Measurements from ENCODE around the gene MAPRE2. TPM values are rescaled to one million over a fixed set of nuclear protein-coding genes. Genes with fewer than 3 reads are reported as not detected.

The MAPRE2 gene
- total RNA-seq, 1 experiment from 2014 or later = 16.4 TPM

DNA sequence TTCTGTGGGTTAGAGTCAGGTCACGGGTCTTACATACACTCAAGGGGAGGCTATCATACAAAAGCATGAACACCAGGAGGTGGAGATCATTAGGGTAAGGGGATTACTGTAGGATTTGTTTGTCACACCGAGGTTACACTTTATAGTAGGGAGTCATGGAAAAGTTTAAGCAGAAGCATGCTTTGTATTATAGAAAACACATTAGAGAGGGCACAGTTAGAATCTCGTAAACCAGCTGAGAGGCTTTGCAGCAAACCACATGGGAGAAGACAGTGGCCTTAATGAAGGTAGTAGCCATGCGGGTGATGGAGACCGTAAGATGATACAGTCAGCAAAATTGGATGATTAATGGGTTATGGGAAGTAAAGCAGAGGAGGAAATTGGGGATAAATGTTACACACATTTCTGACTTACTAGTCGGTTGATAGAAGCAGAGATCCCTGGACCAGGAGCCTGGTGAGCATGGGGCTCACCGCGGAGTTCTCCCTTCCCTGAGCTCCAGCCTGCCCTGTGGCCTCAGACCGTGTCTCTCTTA is 75.6 kb downstream of the MAPRE2 start:
- Histone ChIP-seq H3K4me1 (ENCODE audit: insufficient read depth, low read length, poor library complexity, severe bottlenecking) (no peaks in the 10 kb centered on the region), H3K27ac (ENCODE audit: low read depth, low read length, poor library complexity, severe bottlenecking) (no peak overlapping the region), H3K36me3 (ENCODE audit: insufficient read depth, low read length, poor library complexity, severe bottlenecking) (no peaks in the 10 kb centered on the region), H3K4me3 (ENCODE audit: low read depth, low read length, poor library complexity, severe bottlenecking) (no peak overlapping the region), H3K27me3 (replicated peaks; ENCODE audit: insufficient read depth, low read depth, low read length, poor library complexity) (no peaks in the 10 kb centered on the region), H3K9me3 (ENCODE audit: low read depth, low read length, poor library complexity, severe bottlenecking) (no peaks in the 10 kb centered on the region)
- BruUV-seq (replicated peaks) = no TSS peak
- ChIA-PET POLR2A (ENCODE audit: low non-redundant PET) (no interaction called here), CTCF (no interaction called here)
- no peak for DNase-seq (ENCODE audit: low spot score)
- TF ChIP-seq, protein P1, sequence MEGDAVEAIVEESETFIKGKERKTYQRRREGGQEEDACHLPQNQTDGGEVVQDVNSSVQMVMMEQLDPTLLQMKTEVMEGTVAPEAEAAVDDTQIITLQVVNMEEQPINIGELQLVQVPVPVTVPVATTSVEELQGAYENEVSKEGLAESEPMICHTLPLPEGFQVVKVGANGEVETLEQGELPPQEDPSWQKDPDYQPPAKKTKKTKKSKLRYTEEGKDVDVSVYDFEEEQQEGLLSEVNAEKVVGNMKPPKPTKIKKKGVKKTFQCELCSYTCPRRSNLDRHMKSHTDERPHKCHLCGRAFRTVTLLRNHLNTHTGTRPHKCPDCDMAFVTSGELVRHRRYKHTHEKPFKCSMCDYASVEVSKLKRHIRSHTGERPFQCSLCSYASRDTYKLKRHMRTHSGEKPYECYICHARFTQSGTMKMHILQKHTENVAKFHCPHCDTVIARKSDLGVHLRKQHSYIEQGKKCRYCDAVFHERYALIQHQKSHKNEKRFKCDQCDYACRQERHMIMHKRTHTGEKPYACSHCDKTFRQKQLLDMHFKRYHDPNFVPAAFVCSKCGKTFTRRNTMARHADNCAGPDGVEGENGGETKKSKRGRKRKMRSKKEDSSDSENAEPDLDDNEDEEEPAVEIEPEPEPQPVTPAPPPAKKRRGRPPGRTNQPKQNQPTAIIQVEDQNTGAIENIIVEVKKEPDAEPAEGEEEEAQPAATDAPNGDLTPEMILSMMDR (conservative IDR thresholded peaks at IDR 0.05; ENCODE audit: low read depth, low read length) = no peak
- TF ChIP-seq EZH2 (IDR thresholded peaks at IDR 0.05; ENCODE audit: borderline replicate concordance, low read depth, low read length, poor library complexity, severe bottlenecking) = no peak
- intact Hi-C loops (cut with micrococcal nuclease; ENCODE audit: unreplicated experiment) = no loop called here

DNA sequence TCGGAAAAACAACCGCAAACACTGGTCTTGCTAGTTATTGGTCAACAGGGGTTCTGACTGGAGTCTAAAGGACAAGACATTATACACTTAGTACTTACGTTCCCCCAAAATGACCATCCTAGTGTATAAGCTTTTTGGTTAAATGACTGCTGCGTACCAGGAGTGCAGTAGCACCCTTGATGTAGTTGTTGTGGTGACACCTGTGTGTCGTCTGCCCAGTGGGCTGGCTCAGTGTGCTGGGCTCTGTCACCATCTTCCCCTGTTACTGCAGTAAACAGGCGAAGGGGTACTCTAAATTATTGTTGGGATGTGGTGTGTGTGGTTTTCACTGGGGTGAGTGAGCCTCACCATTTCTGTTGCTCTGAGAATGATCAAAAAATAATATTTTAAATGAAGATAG is 76.2 kb downstream of the MAPRE2 start:
- BruUV-seq (replicated peaks) = no TSS peak
- CTCF ChIA-PET = no interaction called here
- Histone ChIP-seq H3K9me3 (ENCODE audit: low read depth, low read length, poor library complexity, severe bottlenecking) (no peaks in the 10 kb centered on the region), H3K27ac (ENCODE audit: low read depth, low read length, poor library complexity, severe bottlenecking) (no peak overlapping the region), H3K27me3 (replicated peaks; ENCODE audit: insufficient read depth, low read depth, low read length, poor library complexity) (no peaks in the 10 kb centered on the region), H3K4me3 (ENCODE audit: low read depth, low read length, poor library complexity, severe bottlenecking) (no peak overlapping the region), H3K36me3 (ENCODE audit: insufficient read depth, low read length, poor library complexity, severe bottlenecking) (no peaks in the 10 kb centered on the region), H3K4me1 (ENCODE audit: insufficient read depth, low read length, poor library complexity, severe bottlenecking) (no peaks in the 10 kb centered on the region)
- POLR2A ChIA-PET (ENCODE audit: low non-redundant PET) = no interaction called here
- intact Hi-C loops (cut with micrococcal nuclease; ENCODE audit: unreplicated experiment) = no loop called here
- TF ChIP-seq, protein P1 (conservative IDR thresholded peaks at IDR 0.05; ENCODE audit: low read depth, low read length) = no peak
- TF ChIP-seq EZH2 (IDR thresholded peaks at IDR 0.05; ENCODE audit: borderline replicate concordance, low read depth, low read length, poor library complexity, severe bottlenecking) = no peak
- no peak for DNase-seq (ENCODE audit: low spot score)

DNA sequence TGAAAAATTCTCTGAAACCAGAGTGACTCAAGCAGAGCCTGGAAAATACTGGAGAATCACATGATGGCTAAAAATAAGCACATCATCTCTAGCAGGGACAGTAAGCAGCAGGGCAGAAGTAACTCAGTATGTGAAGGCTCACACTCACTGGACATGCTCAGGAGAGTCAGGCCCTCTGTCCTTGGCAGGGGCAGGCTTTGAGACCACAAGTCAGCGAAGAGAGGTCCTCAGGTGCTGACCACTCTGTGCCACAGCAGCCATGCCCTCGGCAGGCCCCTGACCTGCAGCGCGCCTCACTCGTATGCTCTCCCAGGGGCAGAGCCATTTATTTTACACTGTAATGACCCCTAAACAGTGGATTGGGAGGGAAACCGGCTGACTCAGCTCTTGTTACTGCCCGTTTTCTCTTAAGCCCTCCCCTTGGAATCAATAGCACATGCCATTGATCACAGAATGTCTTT is 76.8 kb downstream of the MAPRE2 start:
- no peak overlapping the region for H3K4me3 ChIP-seq (ENCODE audit: low read depth, low read length, poor library complexity, severe bottlenecking)

More for the DNA sequence above, 76.8 kb downstream of the MAPRE2 start:
- TF ChIP-seq, protein P1 (conservative IDR thresholded peaks at IDR 0.05; ENCODE audit: low read depth, low read length) = no peak
- TF ChIP-seq EZH2 (IDR thresholded peaks at IDR 0.05; ENCODE audit: borderline replicate concordance, low read depth, low read length, poor library complexity, severe bottlenecking) = no peak
- no TSS peak for BruUV-seq (replicated peaks)
- ChIA-PET POLR2A (ENCODE audit: low non-redundant PET) (no interaction called here), CTCF (no interaction called here)
- Histone ChIP-seq H3K36me3 (ENCODE audit: insufficient read depth, low read length, poor library complexity, severe bottlenecking) (no peaks in the 10 kb centered on the region), H3K9me3 (ENCODE audit: low read depth, low read length, poor library complexity, severe bottlenecking) (no peaks in the 10 kb centered on the region), H3K27ac (ENCODE audit: low read depth, low read length, poor library complexity, severe bottlenecking) (no peak overlapping the region), H3K4me1 (ENCODE audit: insufficient read depth, low read length, poor library complexity, severe bottlenecking) (no peaks in the 10 kb centered on the region), H3K27me3 (replicated peaks; ENCODE audit: insufficient read depth, low read depth, low read length, poor library complexity) (no peaks in the 10 kb centered on the region)
- intact Hi-C loops (cut with micrococcal nuclease; ENCODE audit: unreplicated experiment) = no loop called here
- no peak for DNase-seq (ENCODE audit: low spot score)
